GM18511 (cell line): ENCODE measurements around the gene B3GLCT.

Experiments
- ATAC-seq: cut with Tn5 transposase; IDR thresholded peaks from one replicate; pipeline ENCODE4 v1.9.1; 2021; ENCODE audit warnings: mild to moderate bottlenecking, moderate library complexity; ENCODE audit not compliant: unreplicated experiment

Gene B3GLCT

GRCh38 chr13:31267126-31267784 lies 67.5 kb downstream of the B3GLCT start:
- no peak for ATAC-seq

GRCh38 chr13:31274390-31274789 lies 74.6 kb downstream of the B3GLCT start:
- ATAC-seq: no peak

- ATAC-seq: no peak
Observed at GRCh38 chr13:31276421-31276820, 76.6 kb downstream of the B3GLCT start.

GRCh38 chr13:31278869-31279268 lies 79.1 kb downstream of the B3GLCT start:
- no peak for ATAC-seq

- ATAC-seq: no peak
Observed at GRCh38 chr13:31282741-31283455, 83.1 kb downstream of the B3GLCT start.

- no peak for ATAC-seq
Observed at GRCh38 chr13:31286930-31287329, 87.2 kb downstream of the B3GLCT start.

GRCh38 chr13:31301119-31301518 lies 101.3 kb downstream of the B3GLCT start:
- ATAC-seq: no peak

- ATAC-seq: no peak
Observed at GRCh38 chr13:31310356-31310755, 110.6 kb downstream of the B3GLCT start.

- no peak for ATAC-seq
Observed at GRCh38 chr13:31310786-31311185, 111.0 kb downstream of the B3GLCT start.

- ATAC-seq: no peak
Observed at GRCh38 chr13:31311921-31312320, 112.1 kb downstream of the B3GLCT start.

- ATAC-seq: no peak
Observed at GRCh38 chr13:31314961-31315360, 115.2 kb downstream of the B3GLCT start.

- no peak for ATAC-seq
Observed at GRCh38 chr13:31320946-31321345, 121.2 kb downstream of the B3GLCT start.

GRCh38 chr13:31321457-31321856 lies 121.7 kb downstream of the B3GLCT start:
- no peak for ATAC-seq

GRCh38 chr13:31322026-31322425 lies 122.3 kb downstream of the B3GLCT start:
- no peak for ATAC-seq

- ATAC-seq: no peak
Observed at GRCh38 chr13:31322702-31323405, 123.1 kb downstream of the B3GLCT start.

GRCh38 chr13:31327182-31327860 lies 127.5 kb downstream of the B3GLCT start:
- no peak for ATAC-seq

- ATAC-seq: no peak
Observed at GRCh38 chr13:31328549-31329235, 128.9 kb downstream of the B3GLCT start.

- no peak for ATAC-seq
Observed at GRCh38 chr13:31330236-31330635, 130.5 kb downstream of the B3GLCT start.

- no peak for ATAC-seq
Observed at GRCh38 chr13:31331068-31331467, 131.3 kb downstream of the B3GLCT start.

GRCh38 chr13:31334547-31334946 lies 134.8 kb downstream of the B3GLCT start:
- ATAC-seq: no peak
